ENCODE data around the gene BAX.

DNA sequence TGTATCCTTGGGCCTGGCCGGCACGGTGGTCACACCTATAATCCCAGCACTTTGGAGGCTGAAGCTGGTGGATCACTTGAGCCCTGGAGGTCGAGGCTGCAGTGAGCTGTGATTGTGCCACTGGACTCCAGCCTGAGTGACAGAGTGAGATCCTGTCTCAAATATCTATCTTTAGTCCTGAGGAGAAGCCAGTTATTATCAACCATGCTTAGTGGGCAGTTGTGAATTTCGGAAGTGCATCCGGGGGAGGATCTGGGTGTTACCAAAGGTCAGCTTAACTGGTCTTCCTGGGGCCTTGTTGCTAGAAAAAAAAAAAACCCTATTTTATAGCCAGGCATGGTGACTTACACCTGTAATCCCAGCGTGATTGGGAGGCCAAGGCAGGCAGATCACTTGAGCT lies 11.6 kb upstream of the BAX start:
- TF ChIP-seq ZNF776 (CRISPR knock-in tag; IDR thresholded peaks at IDR 0.05) (no peak), EZH2 (conservative IDR thresholded peaks at IDR 0.05; ENCODE audit: low read depth, low read length) (no peak), ZNF777 (CRISPR knock-in tag; IDR thresholded peaks at IDR 0.05) (no peak), ARHGAP35 (CRISPR knock-in tag; IDR thresholded peaks at IDR 0.05; ENCODE audit: borderline replicate concordance) (no peak), ZNF318 (CRISPR knock-in tag; IDR thresholded peaks at IDR 0.05) (no peak), ZNF274 (CRISPR knock-in tag; IDR thresholded peaks at IDR 0.05) (no peak), SRF (IDR thresholded peaks at IDR 0.05; ENCODE audit: low read depth, low read length) (no peak), ZNF629 (CRISPR knock-in tag; conservative IDR thresholded peaks at IDR 0.05) (no peak)
